Islet precursor cell (in vitro differentiated cells): ENCODE results near the gene SLC7A11.

Experiments
- DNase-seq: peaks from one replicate; pipeline ENCODE4 v3.0.0-alpha.2; 2018

The SLC7A11 gene

DNA sequence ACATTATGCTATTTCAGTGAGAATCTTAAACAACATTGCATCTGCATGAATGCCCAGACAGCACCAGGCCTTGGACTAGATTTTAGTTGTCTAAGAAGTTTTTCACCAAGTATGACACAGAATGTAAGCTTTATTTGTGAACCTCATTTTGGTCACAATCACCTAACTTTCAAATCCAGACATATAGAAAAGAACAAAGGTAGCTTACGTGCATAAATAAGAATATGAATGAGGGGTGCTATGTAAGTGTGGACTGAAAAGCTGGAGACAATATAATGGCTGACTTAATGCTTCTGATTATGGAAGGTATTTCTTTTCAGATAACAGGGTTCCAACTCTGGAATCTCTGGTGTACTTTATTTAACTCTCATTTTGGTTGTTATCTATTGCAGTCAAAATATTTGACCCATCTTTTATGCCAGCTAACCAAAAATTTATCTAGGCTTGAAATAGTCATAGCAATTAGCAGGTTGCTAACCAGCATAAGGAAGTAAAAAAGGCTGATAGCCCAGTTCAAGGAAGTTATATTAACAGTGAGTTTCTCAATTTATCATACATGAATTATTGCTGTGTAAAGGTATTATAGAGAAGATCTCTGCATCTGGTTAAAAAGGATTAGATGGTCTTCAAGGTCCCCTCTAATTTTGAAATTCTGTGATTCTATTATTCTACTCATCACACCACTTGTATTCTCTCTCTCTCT, 36.5 kb downstream of the SLC7A11 start:
- DNase-seq: no peak

DNA sequence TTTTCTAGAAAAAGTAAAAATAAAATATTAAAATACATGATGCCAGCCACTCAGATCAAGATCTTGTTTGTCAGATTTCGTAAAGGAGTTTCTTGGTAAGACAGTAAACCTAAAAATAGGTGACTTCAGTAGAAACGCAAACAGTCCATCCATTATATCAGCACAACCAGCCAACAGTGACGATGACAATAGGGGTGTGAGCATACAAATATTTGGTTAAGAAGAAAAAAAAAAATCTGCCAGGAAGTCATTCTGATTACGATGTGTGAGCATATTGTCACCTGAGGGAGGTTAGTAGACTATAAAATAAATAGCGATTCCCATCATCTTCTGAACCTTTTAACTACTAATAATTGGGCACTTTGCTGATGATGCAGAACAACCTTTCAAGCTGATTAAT, 37.6 kb downstream of the SLC7A11 start:
- no peak for DNase-seq

DNA sequence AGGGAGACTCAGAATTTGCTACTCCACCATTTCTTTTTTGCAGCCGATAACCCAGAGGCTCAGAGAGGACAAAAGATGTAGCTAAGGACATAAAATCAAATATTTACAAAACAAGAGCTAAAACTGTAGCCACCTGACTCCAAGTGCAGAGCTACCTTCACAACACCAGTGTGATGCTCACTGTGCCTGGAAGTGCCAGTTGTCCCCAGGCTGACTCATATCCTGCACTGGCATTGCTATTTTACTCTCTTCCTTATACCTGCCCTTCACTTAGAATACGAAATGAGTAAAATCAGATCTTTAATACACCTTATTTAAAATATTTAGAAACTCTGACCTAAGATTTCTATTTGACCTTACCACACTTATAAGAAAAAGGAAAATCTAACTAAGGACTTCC, 39.5 kb downstream of the SLC7A11 start:
- no peak for DNase-seq

DNA sequence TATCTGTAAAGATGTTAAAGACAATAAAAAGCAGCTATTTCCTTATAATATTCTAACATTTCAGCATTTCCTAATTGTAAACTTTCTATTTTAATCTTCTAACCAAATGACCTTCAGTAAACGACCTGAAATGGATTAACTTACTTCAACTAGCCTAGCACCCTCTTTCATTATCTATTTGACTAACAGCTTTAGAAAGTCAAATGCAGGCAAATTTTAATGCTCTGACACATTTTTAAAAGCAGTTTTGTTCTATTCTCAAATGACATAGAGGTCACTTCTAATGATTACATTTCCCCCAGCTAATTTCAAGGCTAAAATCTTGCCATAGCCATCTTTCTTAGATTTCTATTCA, 41.9 kb downstream of the SLC7A11 start:
- DNase-seq: no peak

DNA sequence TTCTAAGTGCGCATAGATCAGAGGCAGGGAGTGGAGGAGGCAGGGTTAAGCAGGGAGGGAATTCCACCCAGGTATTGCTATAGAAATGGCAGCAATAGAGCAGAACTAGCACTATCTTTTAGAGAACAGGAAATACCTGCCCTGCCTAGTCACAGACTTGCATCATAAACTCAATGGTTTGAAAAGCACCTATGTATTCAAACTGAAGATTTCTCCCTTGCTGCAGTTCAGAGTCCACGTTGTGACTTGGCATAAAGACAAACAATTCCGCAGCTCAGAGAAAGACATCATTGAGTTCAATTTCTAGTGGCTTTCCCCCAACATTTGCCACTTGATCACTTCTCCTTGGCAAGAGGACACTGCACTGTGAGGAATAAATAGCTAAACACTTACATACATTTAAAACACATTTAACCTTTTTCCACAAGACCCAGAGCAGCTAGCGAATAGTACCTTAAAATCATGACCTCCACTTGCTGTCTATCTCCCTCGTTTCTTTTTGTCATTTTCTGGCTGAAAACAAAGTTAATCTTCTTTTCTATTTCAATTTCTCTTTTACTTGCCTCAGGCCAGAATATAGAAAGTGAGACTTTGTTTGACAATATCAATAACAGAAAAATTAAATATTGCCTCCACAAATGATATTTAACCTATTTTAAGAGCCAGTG, 42.4 kb downstream of the SLC7A11 start:
- DNase-seq: peak; percentile 67

DNA sequence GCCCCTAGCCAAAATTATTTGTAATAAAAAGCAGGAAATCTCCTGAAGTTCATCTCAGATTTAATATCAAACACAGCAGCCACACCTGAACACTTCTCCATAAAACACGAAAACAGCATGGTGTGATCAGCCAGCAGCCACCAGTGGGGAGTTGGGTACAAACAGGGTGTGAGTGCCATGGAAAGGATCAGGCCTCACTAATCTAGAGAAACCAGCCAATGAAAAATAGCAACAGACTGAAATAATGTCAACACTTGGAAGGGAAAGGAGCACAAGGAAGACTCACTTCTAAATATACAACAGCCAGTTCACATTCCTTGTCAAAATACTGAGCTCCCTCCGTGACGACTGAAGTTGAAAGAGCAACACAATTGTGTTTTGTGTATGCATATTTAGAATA, 46.0 kb downstream of the SLC7A11 start:
- no peak for DNase-seq

DNA sequence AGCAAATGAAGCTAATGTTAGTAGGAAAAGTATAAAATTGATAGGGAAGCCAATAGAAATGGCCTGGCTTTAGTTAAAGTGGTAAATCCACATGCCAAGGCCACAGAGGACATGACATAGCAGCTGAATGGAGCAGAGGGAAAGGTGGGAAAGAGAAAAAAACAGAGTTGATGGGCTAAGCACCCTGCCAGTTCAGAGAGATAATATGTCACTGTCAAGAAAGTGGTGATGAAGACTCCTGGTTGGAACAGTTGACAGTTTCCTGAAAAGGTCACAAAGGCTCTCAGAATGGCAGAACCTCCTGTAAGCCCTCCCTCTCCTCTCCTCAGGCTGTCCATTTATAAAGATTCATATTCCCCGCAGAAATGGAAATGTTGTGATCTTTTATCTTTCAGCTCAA, 48.2 kb downstream of the SLC7A11 start:
- no peak for DNase-seq

DNA sequence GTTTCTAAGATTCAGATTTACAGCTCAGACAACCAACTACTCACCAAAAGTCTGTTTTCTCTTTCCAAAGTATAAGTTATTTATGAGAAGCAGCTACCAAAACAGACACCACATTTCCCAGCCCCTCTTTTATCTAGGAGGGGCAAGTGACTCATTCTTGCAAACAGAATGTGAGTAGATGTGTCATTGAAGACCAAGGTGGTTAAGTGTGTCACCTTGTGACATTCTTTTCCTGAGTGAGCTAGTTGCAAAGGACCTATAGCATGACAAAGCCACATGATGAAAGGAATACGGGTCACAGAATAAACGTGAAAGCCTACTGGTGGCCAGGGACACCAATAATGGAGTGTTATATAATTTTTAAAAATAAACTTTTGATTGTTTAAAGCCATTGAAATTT, 50.0 kb downstream of the SLC7A11 start:
- peak; percentile 68 for DNase-seq

DNA sequence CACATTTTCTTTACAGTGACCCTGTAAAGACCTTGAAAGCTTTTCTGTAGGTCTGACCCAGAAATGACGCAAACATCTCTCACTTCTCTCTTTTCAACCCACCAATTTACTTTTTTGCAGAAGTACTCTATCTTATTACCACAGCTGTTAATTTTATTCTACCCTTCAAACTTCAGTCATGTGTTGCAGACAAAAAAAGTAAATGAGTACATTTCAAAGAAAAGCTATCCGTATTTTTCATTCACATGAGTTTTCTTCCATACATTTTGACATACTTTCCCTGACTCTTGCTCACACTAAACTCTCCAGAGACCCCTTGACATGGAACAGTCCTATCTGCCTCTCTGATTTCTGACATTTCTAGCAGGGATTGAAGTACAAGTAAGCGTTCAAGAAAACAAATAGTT, 51.7 kb downstream of the SLC7A11 start:
- DNase-seq: no peak

DNA sequence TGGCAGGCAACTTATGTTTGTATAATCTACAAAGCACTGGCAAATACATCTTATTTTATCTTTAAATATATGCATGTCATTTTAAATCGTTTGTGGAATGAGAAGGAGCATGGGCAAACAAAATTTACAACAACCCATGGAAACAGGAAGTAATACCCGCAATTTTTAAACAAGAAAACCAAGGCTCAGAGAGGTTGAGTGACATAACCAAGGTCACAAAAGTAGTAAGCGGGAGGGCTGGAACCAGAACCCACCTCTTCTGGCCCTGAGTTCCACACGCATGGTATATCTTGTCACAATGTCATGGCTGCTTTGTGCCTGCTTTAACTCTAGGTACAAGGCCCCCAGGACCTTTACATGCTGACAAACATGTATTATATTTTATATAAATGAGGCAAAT, 52.9 kb downstream of the SLC7A11 start:
- DNase-seq: no peak

DNA sequence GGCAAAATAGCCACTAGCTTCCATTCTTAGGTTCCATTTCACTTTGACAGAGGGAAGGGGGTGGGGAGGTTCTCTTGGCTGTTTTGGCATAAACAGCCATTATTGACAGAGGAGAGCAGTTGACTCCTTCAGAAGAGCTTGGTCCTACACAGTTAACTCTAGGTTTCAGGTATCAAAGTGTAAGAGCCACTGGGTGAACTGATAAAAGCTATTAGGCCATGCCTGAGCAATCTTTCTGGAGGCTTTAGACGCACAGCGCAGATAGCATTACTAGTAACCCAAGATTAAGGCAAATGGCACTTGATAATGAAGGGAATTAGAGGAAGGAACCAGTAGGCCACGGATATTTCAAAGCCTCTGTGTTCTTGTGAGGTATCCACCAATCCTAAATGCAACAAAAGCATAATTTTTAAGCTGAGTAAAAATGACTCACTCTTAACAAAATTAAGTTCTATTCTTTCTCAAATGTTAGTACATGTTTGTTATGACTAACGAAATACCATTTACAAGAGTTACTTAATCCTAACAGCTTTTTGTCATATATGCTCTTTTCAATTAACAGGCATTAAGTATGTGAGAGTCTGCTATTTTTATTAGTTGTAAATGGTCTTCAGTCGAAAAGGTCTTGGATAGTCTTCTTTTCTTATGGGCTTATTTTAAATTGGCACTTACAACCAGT, 53.6 kb downstream of the SLC7A11 start:
- peak; percentile 50 for DNase-seq

DNA sequence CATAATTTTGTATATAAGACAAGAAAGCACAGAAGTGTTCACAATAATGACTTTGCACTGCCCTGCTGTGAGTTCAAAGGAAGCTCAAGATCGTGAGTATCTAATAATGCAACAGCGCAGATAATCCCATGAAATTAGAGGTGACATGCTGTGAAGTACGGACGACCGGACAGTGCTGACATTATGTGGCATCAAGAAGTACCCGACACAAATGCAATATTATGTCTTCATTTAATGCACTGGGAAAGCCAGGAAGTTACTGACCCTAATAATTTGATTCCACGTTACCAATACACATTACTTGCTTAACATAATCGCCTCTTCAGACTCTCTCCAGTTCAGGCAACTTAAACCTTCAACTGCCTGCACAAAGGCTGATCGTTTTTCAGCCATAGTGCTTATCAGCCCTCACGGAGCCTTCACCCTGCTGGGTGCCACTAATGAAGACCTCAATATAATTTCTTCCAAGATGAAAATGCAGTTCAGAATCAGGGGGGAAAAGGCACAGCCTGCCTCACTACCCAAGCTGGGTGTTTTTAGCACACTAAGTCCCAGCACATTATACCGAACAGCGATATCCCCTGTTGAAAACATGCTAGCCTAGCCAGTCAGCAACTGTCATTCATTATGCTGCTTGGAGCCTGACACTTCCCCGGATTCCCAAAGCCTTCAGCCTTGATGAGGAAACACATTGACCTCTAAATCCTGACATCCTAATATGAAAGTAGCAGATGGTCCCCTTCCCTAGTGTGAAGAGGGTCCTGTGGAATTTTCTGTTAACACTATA, 56.1 kb downstream of the SLC7A11 start:
- DNase-seq: no peak

DNA sequence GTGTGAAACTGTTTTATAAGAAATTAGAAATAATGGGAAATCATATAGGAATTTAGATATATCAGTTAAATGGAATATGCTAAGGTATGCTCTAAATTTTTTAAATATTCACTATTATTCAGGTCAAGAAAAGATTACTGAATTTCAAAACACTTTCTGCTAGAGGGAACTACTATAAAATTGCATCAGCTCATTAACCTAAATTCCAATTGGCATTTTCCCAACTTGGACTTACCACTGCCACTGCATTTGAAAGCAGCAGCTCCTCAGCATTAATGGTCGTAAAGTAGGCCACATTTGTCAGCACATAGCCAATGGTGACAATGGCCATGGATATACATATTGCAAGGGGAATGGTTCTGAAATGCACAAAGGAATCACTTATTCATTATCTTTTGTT, 57.3 kb downstream of the SLC7A11 start:
- DNase-seq: no peak

DNA sequence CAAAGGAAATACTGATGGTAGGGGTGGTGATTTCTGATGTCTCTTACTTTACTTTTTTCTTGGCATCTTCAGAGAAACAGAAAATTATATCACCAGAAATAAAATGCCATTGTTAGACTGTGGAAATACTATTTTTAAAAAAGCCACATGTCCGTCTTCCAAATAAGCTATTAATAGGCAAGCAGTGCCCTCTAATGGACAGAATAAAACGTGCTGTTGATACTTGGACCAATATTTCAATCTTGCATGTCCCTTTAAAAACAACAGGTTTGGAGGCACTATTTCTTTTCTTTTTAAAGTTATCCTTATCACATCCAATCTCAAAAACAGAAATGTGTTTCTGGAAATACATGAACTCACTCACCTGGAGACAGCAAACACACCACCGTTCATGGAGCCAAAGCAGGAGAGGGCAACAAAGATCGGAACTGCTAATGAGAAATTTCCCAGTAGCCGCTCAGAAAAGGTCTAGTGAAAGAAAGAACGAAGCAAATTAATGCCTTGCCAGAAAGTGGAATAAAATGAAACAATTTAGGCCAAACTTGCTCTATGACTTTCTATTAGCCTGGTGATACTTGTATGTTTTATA, 59.2 kb downstream of the SLC7A11 start:
- no peak for DNase-seq

DNA sequence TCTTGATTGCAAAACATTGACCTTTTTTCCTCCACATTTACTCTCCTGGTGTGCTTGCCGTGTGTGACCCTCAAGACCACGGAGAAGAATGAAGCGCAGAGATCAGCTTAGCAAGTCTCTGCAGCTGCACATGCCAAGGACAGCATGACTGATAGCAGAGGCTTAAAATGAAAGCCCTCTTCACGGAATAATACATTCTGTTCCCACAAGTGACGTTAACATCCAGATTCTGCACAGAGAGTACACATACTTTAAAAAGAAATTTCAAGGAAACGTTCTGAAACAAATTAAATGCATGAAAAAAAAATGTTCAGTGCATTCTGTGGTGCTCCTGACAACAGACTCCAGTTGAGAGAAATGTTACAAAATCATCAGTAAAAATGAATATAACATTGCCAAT, 60.9 kb downstream of the SLC7A11 start:
- DNase-seq: no peak

DNA sequence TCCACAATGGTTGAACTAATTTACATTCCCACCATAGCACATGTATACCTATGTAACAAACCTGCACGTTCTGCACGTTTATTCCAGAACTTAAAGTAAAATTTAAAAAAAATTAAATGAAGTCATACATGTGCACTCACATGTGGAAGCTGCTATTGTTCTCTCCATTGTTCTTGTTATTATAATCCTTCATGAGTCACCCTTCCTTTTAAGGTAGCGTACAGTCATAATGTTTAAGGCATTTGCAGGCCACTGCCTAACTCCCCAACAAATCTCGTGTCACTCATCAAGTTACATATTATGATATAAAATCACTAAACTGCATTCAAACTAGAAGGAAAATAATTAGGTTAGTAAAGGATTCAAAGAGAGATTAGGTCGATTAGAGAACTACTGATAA, 63.6 kb downstream of the SLC7A11 start:
- no peak for DNase-seq

DNA sequence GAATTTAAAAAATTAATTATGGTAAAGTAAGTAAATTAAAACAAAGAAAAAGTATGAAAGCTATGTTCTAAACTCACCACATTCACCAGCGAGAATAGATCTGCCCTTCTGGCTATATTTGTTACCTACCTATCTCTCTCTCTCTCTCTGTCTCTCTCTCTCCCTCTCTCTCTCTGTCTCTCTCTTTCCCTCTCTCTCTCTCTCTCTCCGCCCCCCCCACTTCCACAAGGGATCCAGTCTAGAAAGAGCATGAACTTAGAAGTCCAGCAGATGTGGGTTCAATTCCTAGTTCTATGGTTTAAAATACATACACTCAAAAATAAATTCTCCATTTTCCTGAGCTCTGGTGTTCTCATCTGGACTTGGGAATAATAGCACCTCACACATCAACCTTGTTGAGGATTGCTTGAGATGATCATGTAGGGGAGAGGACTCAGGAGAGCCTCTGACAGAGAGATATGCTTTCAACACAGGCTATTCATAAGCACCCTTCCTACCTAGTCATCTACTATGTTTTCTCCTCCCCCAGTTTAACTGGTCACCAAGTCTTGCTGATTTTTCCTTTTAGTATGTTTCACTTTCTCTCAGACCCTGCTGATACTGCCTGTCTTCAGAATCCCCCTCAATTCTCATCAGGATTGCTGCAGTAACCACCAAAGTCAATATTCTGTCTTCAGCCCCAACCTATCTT, 64.7 kb downstream of the SLC7A11 start:
- no peak for DNase-seq

DNA sequence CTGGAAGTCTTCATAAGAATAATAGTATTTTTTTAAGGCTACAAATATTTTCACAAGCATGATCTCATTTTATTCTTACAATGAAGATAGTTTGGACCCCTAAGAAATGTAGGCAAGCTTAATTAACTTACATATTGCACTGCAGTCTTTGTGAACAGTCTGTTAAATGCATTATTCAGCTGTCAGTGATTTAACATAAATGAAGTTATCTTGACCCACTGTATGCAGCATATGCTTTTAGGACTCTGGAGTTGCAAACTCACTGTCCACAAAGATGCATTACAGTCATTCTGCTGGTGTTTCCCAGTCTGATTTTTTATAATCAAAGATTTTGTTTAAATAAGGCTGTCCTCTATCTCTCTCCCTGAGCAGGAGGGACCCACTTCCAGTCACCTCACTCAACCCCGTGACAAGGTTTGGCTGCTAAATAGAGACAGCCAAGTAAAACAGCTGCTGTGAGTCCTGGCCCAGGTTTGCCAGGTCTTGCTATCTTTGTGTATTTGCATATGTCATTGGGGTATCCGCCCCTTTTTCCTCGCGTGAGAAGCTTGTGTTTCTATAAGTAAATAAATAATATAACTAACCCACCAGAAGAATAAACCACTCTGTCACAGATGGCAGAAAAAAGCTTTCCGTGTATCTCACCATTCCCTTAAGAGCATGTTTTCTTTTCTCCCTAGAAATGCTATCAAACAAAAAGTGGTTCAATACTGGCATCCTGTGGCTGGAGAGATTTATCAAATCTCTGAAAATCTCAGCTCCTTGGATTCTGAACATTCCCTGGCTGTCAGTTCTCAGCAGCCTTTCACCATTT, 67.0 kb downstream of the SLC7A11 start:
- DNase-seq: no peak

DNA sequence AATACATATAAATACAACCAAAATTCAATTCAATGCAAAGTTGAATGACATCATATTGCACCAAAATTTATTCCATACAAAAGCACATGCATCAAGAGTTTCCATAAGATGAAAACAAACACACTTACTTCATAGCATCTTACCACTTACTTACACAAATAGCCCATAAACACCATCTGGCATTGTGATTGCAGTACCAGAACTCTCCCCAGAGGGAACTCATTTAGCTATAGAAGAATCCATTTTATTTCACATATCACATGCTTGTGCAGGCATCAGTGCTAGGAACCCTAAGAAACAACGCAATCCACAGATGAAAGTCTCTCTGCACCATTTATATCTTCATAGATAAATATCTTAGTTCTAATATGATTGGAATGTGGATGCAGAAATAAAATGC, 77.9 kb downstream of the SLC7A11 start:
- no peak for DNase-seq

DNA sequence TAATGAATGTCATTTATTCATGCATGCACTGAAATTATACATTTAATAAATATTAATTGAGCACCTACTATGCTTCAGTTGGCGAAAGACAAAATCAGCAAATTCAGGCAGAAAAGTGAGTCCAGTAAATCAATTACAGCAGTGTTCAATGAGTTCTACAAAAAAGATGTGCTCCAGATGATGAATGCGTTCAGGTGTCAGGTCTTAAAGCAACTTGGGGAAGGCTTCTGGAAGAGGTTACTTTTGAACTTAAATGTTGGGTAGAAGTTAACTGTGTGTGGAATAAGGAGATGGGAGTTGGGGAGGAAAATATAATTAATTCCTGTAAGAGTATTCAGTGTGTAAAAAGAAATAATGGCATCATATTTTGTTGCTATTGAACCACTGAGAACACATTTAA, 79.0 kb downstream of the SLC7A11 start:
- no peak for DNase-seq

DNA sequence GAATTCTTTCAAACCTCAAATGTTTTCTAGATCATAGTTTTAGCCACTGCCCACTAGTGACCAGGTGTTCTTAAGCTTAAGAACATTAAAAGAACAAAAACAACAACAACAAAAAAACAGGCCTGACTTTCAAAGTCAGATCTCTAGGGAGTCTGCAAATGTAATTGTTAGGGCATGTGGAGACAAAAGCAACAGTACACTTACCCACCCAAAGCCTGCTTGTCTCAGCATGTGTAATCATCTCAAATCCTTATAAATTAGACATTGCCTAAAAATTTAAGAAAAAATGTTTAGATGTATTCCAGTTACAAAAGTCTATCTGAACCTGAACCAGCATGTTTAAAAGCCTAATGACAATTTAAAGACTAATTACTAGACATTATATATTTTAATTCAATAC, 79.9 kb downstream of the SLC7A11 start:
- DNase-seq: no peak

DNA sequence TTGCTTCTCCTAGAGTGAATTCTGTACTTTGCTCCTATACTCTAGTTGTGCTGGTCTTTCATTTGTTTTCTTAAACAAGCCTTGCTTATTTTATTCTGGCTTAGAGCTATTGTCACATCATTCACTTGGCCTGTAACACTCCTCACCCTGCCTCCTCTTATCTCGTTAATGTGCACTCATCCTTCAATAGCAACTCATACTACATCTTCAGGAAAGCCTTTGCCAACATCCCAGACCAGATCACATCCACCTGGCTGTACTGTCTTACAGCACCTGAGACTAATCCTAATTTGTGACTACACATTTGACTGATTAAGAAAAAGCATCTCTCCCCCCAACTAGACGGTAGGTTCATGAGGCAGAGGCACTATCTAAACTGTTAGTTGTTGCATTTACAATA, 80.8 kb downstream of the SLC7A11 start:
- DNase-seq: no peak
